ENCODE results near the gene DEFB115.
"Not testable (repeated sequence)": the region's sequence is repeated elsewhere in the genome, so short reads cannot be mapped to it uniquely, and the experiment has no call there.

Gene DEFB115

DNA sequence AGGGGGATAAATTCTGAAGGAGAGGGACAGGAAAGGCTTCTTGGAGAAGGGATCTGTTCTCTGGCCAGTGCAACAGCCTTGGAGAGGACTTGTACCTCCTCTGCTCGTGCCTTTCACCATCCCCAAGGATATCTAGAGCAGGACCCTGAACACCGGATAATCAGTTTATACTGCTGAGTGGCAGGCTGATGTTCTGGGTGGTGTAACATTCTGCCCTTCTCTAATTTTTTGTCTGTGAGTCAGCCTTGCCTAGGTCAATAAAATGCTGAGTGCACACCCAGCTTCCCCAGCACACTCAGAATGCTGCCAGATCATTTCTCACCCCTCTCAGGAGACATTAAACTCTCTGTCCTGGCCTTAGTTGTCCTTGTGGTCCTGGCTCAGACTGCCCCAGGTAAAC is at the start of gene DEFB115:
DEFB115 (plus strand) TSS at position 301 of the 400 bp plus-strand sequence; CDS start at position 301, 0 bp downstream.
- DNase-seq = no peak

GRCh38 chr20:31236953-31237352 is 20.5 kb upstream of the DEFB115 start:
- DNase-seq = no peak

DNA sequence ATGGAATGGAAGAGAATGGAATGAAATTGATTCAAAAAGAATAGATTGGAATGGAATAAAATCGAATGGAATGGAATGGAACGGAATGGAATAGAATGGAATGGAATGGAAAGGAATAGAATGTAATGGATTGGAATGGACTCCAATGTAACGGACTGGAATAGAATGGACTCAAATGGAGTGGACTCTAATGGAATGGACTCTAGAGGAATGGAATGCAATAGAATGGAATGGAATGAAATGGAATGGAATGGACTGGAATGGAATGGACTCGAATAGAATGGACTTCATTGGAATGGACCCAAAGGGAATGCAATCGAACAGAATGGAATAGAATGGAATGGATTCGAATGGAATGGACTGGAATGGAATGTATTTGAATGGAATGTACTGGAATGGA is 19.7 kb upstream of the DEFB115 start:
- DNase-seq = no peak

DNA sequence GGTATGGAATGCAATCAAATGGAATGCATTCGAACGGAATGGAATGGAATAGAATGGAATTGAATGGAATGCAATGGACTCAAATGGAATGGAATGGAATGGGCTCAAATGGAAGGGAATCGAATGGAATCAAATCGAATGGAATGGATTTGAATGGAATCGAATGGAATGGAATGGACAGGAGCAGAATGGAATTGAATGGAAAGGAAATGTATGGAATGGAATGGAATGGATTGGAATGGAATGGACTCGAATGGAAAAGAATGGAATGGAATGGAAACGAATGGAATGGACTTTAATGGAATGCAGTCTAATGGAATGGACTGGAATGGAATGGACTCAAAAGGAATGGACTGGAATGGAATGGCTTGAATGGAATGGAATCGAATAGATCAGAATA is 18.3 kb upstream of the DEFB115 start:
- DNase-seq = no peak

GRCh38 chr20:31256959-31257358 is 505 bp upstream of the DEFB115 start:
- no peak for DNase-seq

GRCh38 chr20:31260326-31260932 is 3.0 kb downstream of the DEFB115 start:
- no peak for DNase-seq

DNA sequence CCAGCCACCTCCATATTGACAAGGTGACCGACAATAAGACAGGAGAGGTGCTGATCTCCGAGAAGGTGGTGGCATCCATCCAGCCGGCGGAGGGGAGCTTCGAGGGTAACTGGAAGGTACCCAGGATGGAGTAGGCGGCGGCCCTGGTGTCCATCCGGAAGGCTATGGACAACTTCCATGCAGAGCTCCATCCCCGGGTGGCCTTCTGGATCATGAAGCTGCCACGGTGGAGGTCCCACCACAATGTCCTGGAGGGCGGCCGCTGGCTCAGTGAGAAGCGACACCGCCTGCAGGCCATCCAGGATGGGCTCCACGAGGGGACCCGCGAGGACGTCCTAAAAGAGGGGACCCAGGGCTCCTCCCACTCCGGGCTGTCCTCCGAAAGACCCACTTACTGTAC is 17.0 kb downstream of the DEFB115 start:
- no peak for DNase-seq

DNA sequence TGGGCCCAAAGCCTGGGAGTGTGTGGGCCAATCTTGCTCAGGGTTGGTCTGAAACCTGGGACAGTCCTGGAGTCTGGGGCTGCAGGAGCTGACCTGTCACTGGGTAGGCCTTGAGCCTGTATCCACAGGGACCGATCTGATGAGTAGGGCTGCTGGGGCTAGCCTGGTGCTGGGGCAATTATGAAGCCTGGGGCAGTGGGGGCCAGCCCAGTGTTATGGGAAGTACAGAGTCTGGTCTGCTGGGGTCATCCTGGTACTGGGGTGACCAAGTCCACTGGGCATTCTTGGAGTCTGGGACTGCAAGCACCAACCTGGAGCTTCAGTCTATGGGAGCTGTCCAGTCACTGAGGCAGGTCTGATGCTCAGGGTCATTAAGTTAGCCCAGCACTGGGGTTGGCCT is 20.7 kb downstream of the DEFB115 start:
- no peak for DNase-seq

- DNase-seq = not testable (repeated sequence)
These were observed 27.5 kb downstream of the DEFB115 start for GRCh38 chr20:31284964-31285363.

DNA sequence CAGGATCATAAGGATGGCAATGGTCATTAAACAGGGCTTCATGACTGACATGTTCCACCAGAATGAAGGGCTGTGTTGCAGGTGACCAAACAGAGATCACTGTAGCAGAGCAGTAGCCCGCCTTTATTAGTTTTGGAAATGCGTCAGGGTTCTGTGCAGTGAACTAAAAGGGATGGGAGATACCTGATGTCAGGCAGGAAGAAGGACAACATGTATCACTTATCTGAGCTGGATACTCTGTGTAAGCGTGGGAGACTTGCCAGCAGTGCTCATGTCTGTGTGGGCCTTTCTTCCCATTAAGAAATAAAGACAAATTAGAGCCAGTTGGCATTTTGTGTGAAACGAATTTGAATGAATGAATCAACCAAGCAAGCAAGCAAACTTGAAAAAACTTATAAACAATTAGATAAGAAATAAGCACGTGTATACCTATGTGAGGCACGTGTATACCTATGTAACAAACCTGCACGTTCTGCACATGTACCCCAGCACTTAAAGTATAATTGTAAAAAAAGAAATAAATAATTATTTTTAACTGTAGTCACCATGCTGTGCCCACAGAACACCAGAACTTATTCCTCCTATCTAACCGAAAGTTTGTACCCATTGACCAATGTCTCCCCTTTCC is 51.2 kb downstream of the DEFB115 start, which contains the start of gene DEFB116:
DEFB116 (minus strand) TSS at position 51 of the 628 bp plus-strand sequence; CDS start at position 51, 0 bp downstream.
- DNase-seq = no peak

Measured in EL (cell line).